HuH-7 (cell line): Measurements from ENCODE around the gene ERG.

ENCODE experiments used
- DNase-seq: peaks from one replicate; pipeline ENCODE4 v3.0.0; 2011; ENCODE audit warnings: low spot score

The ERG gene

GRCh38 chr21:38330666-38331065 is 167.6 kb downstream of the ERG start:
- DNase-seq: no peak
